Measurements from ENCODE around the gene BNC2.

DNA sequence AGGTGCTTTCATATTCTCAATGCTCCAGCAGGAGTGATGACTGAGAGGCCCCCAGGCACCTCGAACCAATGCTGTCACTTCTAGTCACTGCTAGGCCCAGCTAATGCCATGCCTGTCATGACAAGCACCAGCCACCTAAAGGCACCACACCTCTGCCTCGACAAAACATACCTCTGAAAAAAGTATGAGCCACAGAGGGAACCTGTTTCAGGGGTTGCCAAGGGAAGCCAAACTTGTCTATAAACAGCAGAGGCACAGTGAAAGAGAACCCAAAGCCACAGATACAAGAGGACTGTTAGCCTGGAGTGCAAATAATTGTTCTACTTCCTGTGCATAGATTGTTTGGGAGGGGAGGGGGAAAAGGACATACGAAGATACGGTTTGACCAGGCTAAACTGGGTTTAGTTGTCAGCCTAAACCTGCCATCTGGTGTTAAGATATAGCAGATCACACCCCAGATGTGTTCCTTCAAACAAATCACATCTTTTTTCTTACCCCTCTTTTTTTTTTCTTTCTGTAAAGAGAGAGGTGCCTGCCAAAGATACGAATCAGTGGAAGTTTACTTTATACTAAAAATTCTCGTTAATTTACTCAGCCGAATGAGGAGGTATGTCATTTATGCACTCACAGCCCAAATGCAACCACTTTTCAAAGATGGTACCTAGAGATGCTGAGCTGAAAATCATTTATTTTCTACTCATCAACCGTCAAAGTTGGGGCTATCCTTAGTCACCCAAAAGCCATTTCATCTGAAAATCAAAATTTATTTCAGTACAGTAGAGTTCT is 45.7 kb downstream of the BNC2 start:
- TF ChIP-seq POLR2A (IDR thresholded peaks at IDR 0.05; ENCODE audit: low read length): no peak
- TF ChIP-seq GATA1 (IDR thresholded peaks at IDR 0.05; ENCODE audit: low read depth, low read length): no peak
